ENCODE data around the gene EVA1B.

- no peak for TF ChIP-seq POLR2A (IDR thresholded peaks at IDR 0.05)
- TF ChIP-seq, protein P1, sequence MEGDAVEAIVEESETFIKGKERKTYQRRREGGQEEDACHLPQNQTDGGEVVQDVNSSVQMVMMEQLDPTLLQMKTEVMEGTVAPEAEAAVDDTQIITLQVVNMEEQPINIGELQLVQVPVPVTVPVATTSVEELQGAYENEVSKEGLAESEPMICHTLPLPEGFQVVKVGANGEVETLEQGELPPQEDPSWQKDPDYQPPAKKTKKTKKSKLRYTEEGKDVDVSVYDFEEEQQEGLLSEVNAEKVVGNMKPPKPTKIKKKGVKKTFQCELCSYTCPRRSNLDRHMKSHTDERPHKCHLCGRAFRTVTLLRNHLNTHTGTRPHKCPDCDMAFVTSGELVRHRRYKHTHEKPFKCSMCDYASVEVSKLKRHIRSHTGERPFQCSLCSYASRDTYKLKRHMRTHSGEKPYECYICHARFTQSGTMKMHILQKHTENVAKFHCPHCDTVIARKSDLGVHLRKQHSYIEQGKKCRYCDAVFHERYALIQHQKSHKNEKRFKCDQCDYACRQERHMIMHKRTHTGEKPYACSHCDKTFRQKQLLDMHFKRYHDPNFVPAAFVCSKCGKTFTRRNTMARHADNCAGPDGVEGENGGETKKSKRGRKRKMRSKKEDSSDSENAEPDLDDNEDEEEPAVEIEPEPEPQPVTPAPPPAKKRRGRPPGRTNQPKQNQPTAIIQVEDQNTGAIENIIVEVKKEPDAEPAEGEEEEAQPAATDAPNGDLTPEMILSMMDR (IDR thresholded peaks at IDR 0.05), result no peak
Measured at GRCh38 chr1:36351227-36351977, 28.0 kb upstream of the EVA1B start.

Data from Peyer's patch (tissue), 4 donors.